ENCODE data around the gene TFR2. TPM values are rescaled to one million over a fixed set of nuclear protein-coding genes. Genes with fewer than 3 reads are reported as not detected.
A peak's percentile ranks its signal among the peaks of the same experiment; 100 is the strongest.

The TFR2 gene
- total and polyA plus RNA-seq, 10 donors = 1.7 to 6.6 (median 2.1) TPM

DNA sequence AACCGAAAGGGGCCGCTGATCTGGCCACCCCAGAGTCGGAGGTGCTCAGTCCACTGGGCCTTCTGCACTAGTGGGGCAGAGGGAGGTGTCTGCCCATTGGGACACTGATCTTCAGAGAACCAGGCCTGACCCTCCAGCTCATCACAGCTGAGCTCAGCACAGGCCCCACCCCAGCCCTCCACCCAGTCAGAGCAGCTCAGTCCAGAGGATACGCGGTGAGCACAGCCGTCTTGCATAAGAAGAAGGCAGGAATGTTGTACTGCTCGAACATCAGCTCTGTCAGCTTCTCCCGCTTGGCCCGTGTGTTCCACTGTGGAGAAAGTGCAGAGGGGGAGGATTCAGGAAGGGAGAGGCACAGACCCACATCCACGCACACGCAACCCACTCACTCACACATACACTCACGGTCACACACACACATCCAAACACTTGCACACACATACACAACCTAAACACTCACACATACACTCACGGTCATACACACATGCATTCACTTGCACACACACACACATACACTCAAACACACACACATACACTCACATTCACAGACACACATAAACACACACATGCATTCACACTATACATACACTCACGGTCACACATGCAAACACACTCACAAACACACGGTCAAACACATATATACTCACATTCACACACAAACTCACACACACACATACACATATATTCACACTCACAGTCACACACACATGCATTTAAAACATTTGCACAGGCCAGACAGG is 8.6 kb upstream of the TFR2 start:
- Histone ChIP-seq H3K36me3 (no peaks in the 10 kb centered on the region), H3K4me3 (no peak overlapping the region), H3K9me3 (no peaks in the 10 kb centered on the region), H3K27me3 (replicated peaks in 1 of 7) (peaks cover 0 to 86% (median 24%) of the 10 kb centered on the region in 7 donors), H3K27ac (no peak overlapping the region), H3K4me1 (no peaks in the 10 kb centered on the region)
- DNase-seq = no peak
- no peak for TF ChIP-seq POLR2A (IDR thresholded peaks at IDR 0.05)
- TF ChIP-seq, protein P1, sequence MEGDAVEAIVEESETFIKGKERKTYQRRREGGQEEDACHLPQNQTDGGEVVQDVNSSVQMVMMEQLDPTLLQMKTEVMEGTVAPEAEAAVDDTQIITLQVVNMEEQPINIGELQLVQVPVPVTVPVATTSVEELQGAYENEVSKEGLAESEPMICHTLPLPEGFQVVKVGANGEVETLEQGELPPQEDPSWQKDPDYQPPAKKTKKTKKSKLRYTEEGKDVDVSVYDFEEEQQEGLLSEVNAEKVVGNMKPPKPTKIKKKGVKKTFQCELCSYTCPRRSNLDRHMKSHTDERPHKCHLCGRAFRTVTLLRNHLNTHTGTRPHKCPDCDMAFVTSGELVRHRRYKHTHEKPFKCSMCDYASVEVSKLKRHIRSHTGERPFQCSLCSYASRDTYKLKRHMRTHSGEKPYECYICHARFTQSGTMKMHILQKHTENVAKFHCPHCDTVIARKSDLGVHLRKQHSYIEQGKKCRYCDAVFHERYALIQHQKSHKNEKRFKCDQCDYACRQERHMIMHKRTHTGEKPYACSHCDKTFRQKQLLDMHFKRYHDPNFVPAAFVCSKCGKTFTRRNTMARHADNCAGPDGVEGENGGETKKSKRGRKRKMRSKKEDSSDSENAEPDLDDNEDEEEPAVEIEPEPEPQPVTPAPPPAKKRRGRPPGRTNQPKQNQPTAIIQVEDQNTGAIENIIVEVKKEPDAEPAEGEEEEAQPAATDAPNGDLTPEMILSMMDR (IDR thresholded peaks at IDR 0.05 in 8 of 11, conservative IDR thresholded peaks at IDR 0.05 in 3 of 11) = peak in 1 of 11 experiments; percentile 5
- intact Hi-C loops (cut with DNase I; ENCODE audit: low total_unique reads) = no loop called here
- 75 to 89% (median 79%) methylated on average over 12 to 15 of the region's 15 CpGs for WGBS, 5 donors

GRCh38 chr7:100642534-100642907 is 1.2 kb upstream of the TFR2 start:
- Histone ChIP-seq H3K4me3 (peak overlapping the region in 1 of 8 donors; percentile 6), H3K4me1 (peaks cover 0 to 4% (median 0%) of the 10 kb centered on the region in 6 donors), H3K27me3 (replicated peaks in 1 of 7) (peaks cover 0 to 44% (median 19%) of the 10 kb centered on the region in 7 donors), H3K36me3 (no peaks in the 10 kb centered on the region), H3K27ac (no peak overlapping the region), H3K9me3 (no peaks in the 10 kb centered on the region)
- TF ChIP-seq, protein P1 (IDR thresholded peaks at IDR 0.05 in 8 of 11, conservative IDR thresholded peaks at IDR 0.05 in 3 of 11) = no peak
- TF ChIP-seq POLR2AphosphoS5 (IDR thresholded peaks at IDR 0.05) (no peak), POLR2A (IDR thresholded peaks at IDR 0.05) (no peak)
- intact Hi-C loops (cut with DNase I; ENCODE audit: low total_unique reads) = no loop called here
- DNase-seq = peak; percentile 85
- WGBS, 5 donors = 40 to 68% (median 50%) methylated on average over 6 to 11 of the region's 11 CpGs

GRCh38 chr7:100641860-100642533 is 645 bp upstream of the TFR2 start:
- 79 to 86% (median 81%) methylated on average over 8 to 10 of the region's 10 CpGs for WGBS, 5 donors
- intact Hi-C loops (cut with DNase I; ENCODE audit: low total_unique reads) = no loop called here
- DNase-seq = no peak
- H3K4me3 ChIP-seq = peak overlapping the region in 1 of 8 donors; percentile 6
- TF ChIP-seq POLR2A (IDR thresholded peaks at IDR 0.05) (no peak), POLR2AphosphoS5 (IDR thresholded peaks at IDR 0.05) (no peak)
- H3K27ac ChIP-seq = no peak overlapping the region
- H3K4me1 ChIP-seq = peaks cover 0 to 4% (median 0%) of the 10 kb centered on the region in 6 donors
- no peaks in the 10 kb centered on the region for H3K36me3 ChIP-seq
- H3K9me3 ChIP-seq = no peaks in the 10 kb centered on the region
- peaks cover 0 to 39% (median 14%) of the 10 kb centered on the region in 7 donors for H3K27me3 ChIP-seq (replicated peaks in 1 of 7)

DNA sequence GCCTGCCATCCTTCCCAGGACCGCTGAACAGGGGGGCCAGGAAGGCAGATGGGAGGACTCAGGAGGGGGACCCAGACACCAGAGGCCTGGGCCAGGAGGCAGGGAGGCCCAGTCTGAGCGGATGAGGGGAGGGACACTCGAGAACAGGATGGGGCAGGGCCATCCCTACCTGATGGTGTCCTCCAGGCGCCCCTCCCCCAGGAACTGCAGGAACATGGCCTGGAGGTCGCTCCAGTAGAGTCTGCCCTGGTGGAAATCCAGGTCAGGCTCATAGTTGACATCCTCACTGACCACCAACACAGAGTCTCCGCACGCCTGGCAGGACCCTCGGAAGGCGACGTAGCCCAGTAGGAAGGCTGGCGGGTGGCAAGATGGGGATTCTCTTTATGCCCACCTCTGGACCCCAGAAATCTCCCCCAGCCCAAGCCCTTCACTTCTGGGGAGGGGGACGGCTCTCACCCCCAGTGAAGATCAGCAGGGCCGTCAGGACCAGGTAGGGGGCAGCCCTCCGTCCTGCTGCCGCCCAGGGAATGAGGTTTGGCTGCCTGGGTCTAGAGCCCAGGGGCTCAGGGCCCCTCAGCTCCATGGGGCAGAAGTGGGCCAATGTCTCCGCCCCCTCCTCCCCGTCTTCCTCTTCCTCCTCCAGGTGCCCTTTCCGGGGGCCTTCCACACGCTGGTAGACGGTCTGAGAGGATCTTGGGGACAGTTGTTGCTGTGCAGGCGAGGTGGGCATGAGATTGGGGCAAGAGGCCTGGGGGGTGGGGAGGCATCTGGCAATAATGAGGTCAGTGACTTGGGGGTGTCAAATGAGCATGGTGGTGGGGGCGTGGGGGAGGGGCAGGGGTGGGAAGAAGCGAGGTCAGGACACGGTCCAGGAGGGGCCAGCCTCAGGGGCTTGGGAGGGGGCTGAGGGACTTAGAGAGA is 573 bp downstream of the TFR2 start:
- WGBS, 5 donors = 57 to 68% (median 61%) methylated on average over 20 to 24 of the region's 24 CpGs
- intact Hi-C loops (cut with DNase I; ENCODE audit: low total_unique reads) = no loop called here

More for the DNA sequence above, 573 bp downstream of the TFR2 start:
- peaks cover 0 to 4% (median 0%) of the 10 kb centered on the region in 6 donors for H3K4me1 ChIP-seq
- peaks cover 0 to 30% (median 11%) of the 10 kb centered on the region in 7 donors for H3K27me3 ChIP-seq (replicated peaks in 1 of 7)
- TF ChIP-seq, protein P1 (IDR thresholded peaks at IDR 0.05 in 8 of 11, conservative IDR thresholded peaks at IDR 0.05 in 3 of 11) = no peak
- TF ChIP-seq POLR2A (IDR thresholded peaks at IDR 0.05) (no peak), POLR2AphosphoS5 (IDR thresholded peaks at IDR 0.05) (no peak)
- H3K27ac ChIP-seq = no peak overlapping the region
- DNase-seq = no peak
- no peak overlapping the region for H3K4me3 ChIP-seq
- H3K36me3 ChIP-seq = no peaks in the 10 kb centered on the region
- no peaks in the 10 kb centered on the region for H3K9me3 ChIP-seq
